GM23338 (cell line): Measurements from ENCODE around the gene CCT6A. TPM values are rescaled to one million over a fixed set of nuclear protein-coding genes. Genes with fewer than 3 reads are reported as not detected.

Source experiments
- ATAC-seq: fragments of 200-7000 bp; cut with Tn5 transposase; 3 replicates; pipeline ENCODE4 v1.9.1; 2020
- DNase-seq: peaks from one replicate; pipeline ENCODE4 v3.0.0-alpha.2; 2015; ENCODE audit warnings: low spot score
- H2AFZ ChIP-seq: fragments of 200-600 bp; sonication (generic); 2 replicates; pipeline ENCODE4 v1.8.0; 2016; ENCODE audit warnings: antibody characterized with exemption, mild to moderate bottlenecking, moderate library complexity
- H3F3A ChIP-seq: fragments of 200-600 bp; sonication (generic); replicated peaks from 2 replicates; pipeline ENCODE4 v1.8.0; 2017; ENCODE audit warnings: antibody characterized with exemption, mixed run types, low read depth
- H3K27ac ChIP-seq: fragments of 200-600 bp; sonication (generic); 2 replicates; pipeline ENCODE4 v1.6.1; 2016; ENCODE audit warnings: low read depth
- H3K27me3 ChIP-seq: fragments of 200-600 bp; sonication (generic); 2 replicates; pipeline ENCODE4 v1.8.0; 2016; ENCODE audit warnings: mild to moderate bottlenecking, mixed run types, moderate library complexity; ENCODE audit not compliant: insufficient read depth
- H3K36me3 ChIP-seq: fragments of 200-600 bp; sonication (generic); 2 replicates; pipeline ENCODE4 v1.8.0; 2016; ENCODE audit warnings: mild to moderate bottlenecking; ENCODE audit not compliant: insufficient read depth
- H3K4me1 ChIP-seq: fragments of 200-600 bp; sonication (generic); 2 replicates; pipeline ENCODE4 v1.8.0; 2016; ENCODE audit warnings: mild to moderate bottlenecking, moderate library complexity; ENCODE audit not compliant: insufficient read depth
- H3K4me2 ChIP-seq: fragments of 200-600 bp; sonication (generic); 2 replicates; pipeline ENCODE4 v1.7.1; 2017; ENCODE audit warnings: mixed run types
- H3K4me3 ChIP-seq: fragments of 200-600 bp; sonication (generic); 2 replicates; pipeline ENCODE4 v1.6.1; 2016; ENCODE audit warnings: mixed run types
- H3K79me2 ChIP-seq: fragments of 200-600 bp; sonication (generic); replicated peaks from 2 replicates; pipeline ENCODE4 v1.8.0; 2017; ENCODE audit warnings: mild to moderate bottlenecking; ENCODE audit not compliant: insufficient read depth
- H3K9me2 ChIP-seq: fragments of 200-600 bp; sonication (generic); 2 replicates; pipeline ENCODE4 v1.8.0; 2017; ENCODE audit not compliant: insufficient read depth
- H4K20me1 ChIP-seq: fragments of 200-600 bp; sonication (generic); replicated peaks from 2 replicates; pipeline ENCODE4 v1.8.0; 2017; ENCODE audit warnings: mild to moderate bottlenecking; ENCODE audit not compliant: insufficient read depth
- H3K27ac Mint-ChIP-seq: 2 replicates; pipeline ENCODE4 v1.8.0; 2020; ENCODE audit warnings: inconsistent platforms, mild to moderate bottlenecking, moderate library complexity, mixed read lengths
- H3K27me3 Mint-ChIP-seq: 3 replicates; pipeline ENCODE4 v1.8.0; 2022; ENCODE audit warnings: low read depth, mild to moderate bottlenecking, moderate library complexity, mixed read lengths, inconsistent platforms; ENCODE audit not compliant: insufficient read depth, poor library complexity
- H3K36me3 Mint-ChIP-seq: 3 replicates; pipeline ENCODE4 v1.8.0; 2021; ENCODE audit warnings: low read depth, mild to moderate bottlenecking, inconsistent platforms, moderate library complexity, mixed read lengths
- H3K4me1 Mint-ChIP-seq: 3 replicates; pipeline ENCODE4 v1.8.0; 2020; ENCODE audit warnings: mild to moderate bottlenecking, inconsistent platforms, mixed read lengths
- H3K4me3 Mint-ChIP-seq: 3 replicates; pipeline ENCODE4 v1.8.0; 2021; ENCODE audit warnings: moderate library complexity, mild to moderate bottlenecking, inconsistent platforms, mixed read lengths
- H3K9me3 Mint-ChIP-seq: 3 replicates; pipeline ENCODE4 v1.8.0; 2020; ENCODE audit warnings: moderate library complexity, mild to moderate bottlenecking, inconsistent platforms, mixed read lengths
- CTCF ChIP-seq, 2 experiments: fragments of 200-600 bp in 1 of 2; sonication (generic) in 1 of 2; conservative IDR thresholded peaks; 2 replicates each; pipeline versions ENCODE4 v1.5.1 to v1.6.1; 2016 to 2017; ENCODE audit warnings: antibody characterized with exemption in 2 of 2, low read depth in 2 of 2, mild to moderate bottlenecking in 2 of 2, moderate library complexity in 1 of 2
- ETS1 ChIP-seq: IDR thresholded peaks from 2 replicates; pipeline ENCODE4 v1.6.1; 2016; ENCODE audit warnings: antibody characterized with exemption
- EZH2 ChIP-seq: fragments of 200-600 bp; sonication (generic); IDR thresholded peaks from one replicate; pipeline ENCODE4 v1.8.0; 2017; ENCODE audit warnings: antibody characterized with exemption, mild to moderate bottlenecking, low read depth; ENCODE audit not compliant: unreplicated experiment
- EZH2phosphoT487 ChIP-seq: fragments of 200-600 bp; sonication (generic); IDR thresholded peaks from one replicate; pipeline ENCODE4 v1.8.1; 2018; ENCODE audit warnings: antibody characterized with exemption; ENCODE audit not compliant: unreplicated experiment
- JUNB ChIP-seq: IDR thresholded peaks from one replicate; pipeline ENCODE4 v1.6.1; 2016; ENCODE audit warnings: antibody characterized with exemption; ENCODE audit not compliant: unreplicated experiment
- NANOG ChIP-seq: IDR thresholded peaks from 2 replicates; pipeline ENCODE4 v1.6.1; 2016; ENCODE audit warnings: antibody characterized with exemption, borderline replicate concordance
- POLR2AphosphoS5 ChIP-seq: IDR thresholded peaks from 2 replicates; pipeline ENCODE4 v1.6.1; 2016; ENCODE audit warnings: antibody characterized with exemption, low read depth
- STAT1 ChIP-seq: IDR thresholded peaks from one replicate; pipeline ENCODE4 v1.6.1; 2016; ENCODE audit warnings: antibody characterized with exemption; ENCODE audit not compliant: unreplicated experiment
- ZNF114 ChIP-seq: fragments of 250-450 bp; sonication (Bioruptor Pico); IDR thresholded peaks from 2 replicates; pipeline ENCODE4 v1.5.0; 2020; ENCODE audit warnings: mild to moderate bottlenecking, moderate library complexity
- ZNF462 ChIP-seq: fragments of 250-450 bp; sonication (Bioruptor Pico); IDR thresholded peaks from 2 replicates; pipeline ENCODE4 v1.5.0; 2020; ENCODE audit warnings: mild to moderate bottlenecking, moderate library complexity
- polyA plus RNA-seq: library from polyadenylated mRNA; unstranded; fragments of >200 nt; fragmentation: Nextera tagmentation; extraction: Ambion mirVana; gene quantifications from 2 replicates; pipeline ENCODE4 v1.2.1, GENCODE V29; 2016
- total RNA-seq: library from RNA; depleted of rRNA; stranded (reverse); fragments of >200 nt; shearing (Covaris generic); gene quantifications from 2 replicates; pipeline ENCODE4 v1.2.3, GENCODE V29; 2014

The CCT6A gene
- total and polyA plus RNA-seq, 2 experiments from 2014 or later = 266 to 505 TPM

GRCh38 chr7:56092789-56093531 is 41.4 kb downstream of the CCT6A start, which contains the start of gene PHKG1:
TSS of gene PHKG1 (minus strand) at chr7:56092952. CDS start at chr7:56088941, 4,011 bp downstream.
- Mint-ChIP-seq H3K27me3 (peaks cover 1% of the 10 kb centered on the region), H3K4me3 (no peak within 1 kb of the TSS), H3K4me1 (no peaks in the 10 kb centered on the region), H3K36me3 (peaks cover 12% of the 10 kb centered on the region; the same call in 2 of the 3 replicates), H3K9me3 (peaks cover 66% of the 10 kb centered on the region), H3K27ac (no peak within 1 kb of the TSS)
- no peaks in the 10 kb centered on the region for H3K9me2 ChIP-seq
- H3K36me3 ChIP-seq = no peaks in the 10 kb centered on the region
- ATAC-seq = peak; percentile 58
- no peaks in the 10 kb centered on the region for H3K27me3 ChIP-seq
- peak; percentile 40 for DNase-seq
- H4K20me1 ChIP-seq = no peaks in the 10 kb centered on the region
- H3K4me3 ChIP-seq = no peak within 1 kb of the TSS
- no peak within 1 kb of the TSS for H2AFZ ChIP-seq
- H3F3A ChIP-seq = no peaks in the 10 kb centered on the region
- no peaks in the 10 kb centered on the region for H3K79me2 ChIP-seq
- no peak within 1 kb of the TSS for H3K27ac ChIP-seq
- TF ChIP-seq CTCF (conservative IDR thresholded peaks at IDR 0.05; ENCODE audit: low read depth in 2 of 2) (peak; percentile 37 to 52), EZH2 (no peak)
- no peaks in the 10 kb centered on the region for H3K4me1 ChIP-seq
- no peak within 1 kb of the TSS for H3K4me2 ChIP-seq

- Histone ChIP-seq H3K79me2 (no peaks in the 10 kb centered on the region), H3K36me3 (no peaks in the 10 kb centered on the region), H3K27me3 (no peaks in the 10 kb centered on the region), H4K20me1 (no peaks in the 10 kb centered on the region), H3K4me1 (no peaks in the 10 kb centered on the region), H3K4me2 (no peak overlapping the region), H3K4me3 (no peak overlapping the region), H3K27ac (no peak overlapping the region), H3F3A (no peaks in the 10 kb centered on the region), H3K9me2 (no peaks in the 10 kb centered on the region), H2AFZ (no peak overlapping the region)
- Mint-ChIP-seq H3K4me1 (no peaks in the 10 kb centered on the region), H3K4me3 (no peak overlapping the region), H3K27me3 (peaks cover 2% of the 10 kb centered on the region), H3K27ac (no peak overlapping the region), H3K9me3 (peaks cover 88% of the 10 kb centered on the region), H3K36me3 (peaks cover 14% of the 10 kb centered on the region; the same call in 2 of the 3 replicates)
- DNase-seq (no peak), ATAC-seq (no peak)
- TF ChIP-seq EZH2phosphoT487 (no peak), EZH2 (no peak), ZNF114 (CRISPR knock-in tag) (no peak), ETS1 (no peak), POLR2AphosphoS5 (no peak), JUNB (no peak), STAT1 (no peak), NANOG (no peak), ZNF462 (CRISPR knock-in tag) (no peak)
These were observed 46.1 kb downstream of the CCT6A start for GRCh38 chr7:56097700-56098099.
